HG02759 (cell line): ENCODE measurements around the gene TPRX1.
"Not testable (repeated sequence)": the region's sequence is repeated elsewhere in the genome, so short reads cannot be mapped to it uniquely, and the experiment has no call there.

Experiments
- ATAC-seq: cut with Tn5 transposase; IDR thresholded peaks from one replicate; pipeline ENCODE4 v1.9.1; 2021; ENCODE audit warnings: mild to moderate bottlenecking, moderate library complexity; ENCODE audit not compliant: unreplicated experiment

Gene TPRX1

GRCh38 chr19:47768604-47769003 lies 35.7 kb downstream of the TPRX1 start:
- no peak for ATAC-seq

- ATAC-seq = no peak
Observed at GRCh38 chr19:47767349-47767748, 37.0 kb downstream of the TPRX1 start.

GRCh38 chr19:47766670-47767069 lies 37.7 kb downstream of the TPRX1 start:
- ATAC-seq = no peak

- no peak for ATAC-seq
Observed at GRCh38 chr19:47766359-47766620, 38.1 kb downstream of the TPRX1 start.

GRCh38 chr19:47765523-47766358 lies 38.6 kb downstream of the TPRX1 start:
- no peak for ATAC-seq

GRCh38 chr19:47764705-47765104 lies 39.6 kb downstream of the TPRX1 start:
- ATAC-seq = not testable (repeated sequence)

GRCh38 chr19:47762615-47763308 lies 41.6 kb downstream of the TPRX1 start:
- ATAC-seq = no peak

GRCh38 chr19:47762151-47762550 lies 42.2 kb downstream of the TPRX1 start:
- no peak for ATAC-seq

- no peak for ATAC-seq
Observed at GRCh38 chr19:47761566-47761965, 42.8 kb downstream of the TPRX1 start.

- ATAC-seq = no peak
Observed at GRCh38 chr19:47760632-47760999, 43.7 kb downstream of the TPRX1 start.

GRCh38 chr19:47758443-47758804 lies 45.9 kb downstream of the TPRX1 start:
- no peak for ATAC-seq

- ATAC-seq = no peak
Observed at GRCh38 chr19:47757617-47758442, 46.5 kb downstream of the TPRX1 start.

GRCh38 chr19:47756953-47757608 lies 47.3 kb downstream of the TPRX1 start:
- no peak for ATAC-seq

- ATAC-seq = no peak
Observed at GRCh38 chr19:47756627-47756929, 47.8 kb downstream of the TPRX1 start.

GRCh38 chr19:47755762-47756626 lies 48.4 kb downstream of the TPRX1 start:
- ATAC-seq = no peak

- ATAC-seq = no peak
Observed at GRCh38 chr19:47755065-47755761, 49.1 kb downstream of the TPRX1 start.

- ATAC-seq = no peak
Observed at GRCh38 chr19:47754206-47755064, 49.9 kb downstream of the TPRX1 start.

GRCh38 chr19:47752440-47753211 lies 51.7 kb downstream of the TPRX1 start:
- ATAC-seq = no peak
